Smooth muscle cell of the coronary artery (primary cell): ENCODE measurements around the gene CCR5. TPM values are rescaled to one million over a fixed set of nuclear protein-coding genes. Genes with fewer than 3 reads are reported as not detected.

Experiments
- total RNA-seq: library from RNA; depleted of rRNA; stranded (reverse); fragments of >200 nt; gene quantifications from 2 replicates; pipeline ENCODE4 v1.2.3, GENCODE V29; 2014; ENCODE audit warnings: low replicate concordance

CCR5 gene
- total RNA-seq: not detected in 2 replicates

GRCh38 chr3:46370839-46371518 is at the start of gene CCR5:
Gene CCR5, plus strand, starts transcription at chr3:46370946. Its CDS starts 1,957 bp downstream, at chr3:46372903.

GRCh38 chr3:46353647-46354410 is 16.9 kb upstream of the CCR5 start, which contains the start of gene CCR2:
Gene CCR2, plus strand, starts transcription at chr3:46354111. Its CDS starts 3,417 bp downstream, at chr3:46357528.

GRCh38 chr3:46406788-46407611 is 36.3 kb downstream of the CCR5 start, which contains the start of the genes CCR5AS and CCRL2:
Gene CCR5AS, minus strand, starts transcription at chr3:46407066.
Gene CCRL2, plus strand, starts transcription at chr3:46407259. Its CDS starts 821 bp downstream, at chr3:46408080.

Other genes with a start within 250 kb of the CCR5 start
- 8.0 TPM in 1 of 2 replicates, not detected in the other for gene CCR1, start 162.6 kb upstream of the CCR5 start, total RNA-seq
- 0.94 TPM in 1 of 2 replicates, not detected in the other for gene CCR3, start 128.5 kb upstream of the CCR5 start, total RNA-seq
- gene CCR2, start 16.8 kb upstream of the CCR5 start, total RNA-seq: under 0.01 TPM in 1 of 2 replicates, not detected in the other
- 0.12 TPM in 1 of 2 replicates, not detected in the other for gene CCRL2, start 36.3 kb downstream of the CCR5 start, total RNA-seq
- not detected in 2 replicates for gene LTF, start 94.0 kb downstream of the CCR5 start, total RNA-seq
- gene RTP3, start 127.0 kb downstream of the CCR5 start, total RNA-seq: not detected in 2 replicates
- gene LRRC2, start 195.4 kb downstream of the CCR5 start, total RNA-seq: 2.0 and 4.7 TPM in 2 replicates
- not detected in 2 replicates for gene FAM240A, start 241.6 kb downstream of the CCR5 start, total RNA-seq